Measurements from ENCODE around the gene CRPPA.

CRPPA gene

DNA sequence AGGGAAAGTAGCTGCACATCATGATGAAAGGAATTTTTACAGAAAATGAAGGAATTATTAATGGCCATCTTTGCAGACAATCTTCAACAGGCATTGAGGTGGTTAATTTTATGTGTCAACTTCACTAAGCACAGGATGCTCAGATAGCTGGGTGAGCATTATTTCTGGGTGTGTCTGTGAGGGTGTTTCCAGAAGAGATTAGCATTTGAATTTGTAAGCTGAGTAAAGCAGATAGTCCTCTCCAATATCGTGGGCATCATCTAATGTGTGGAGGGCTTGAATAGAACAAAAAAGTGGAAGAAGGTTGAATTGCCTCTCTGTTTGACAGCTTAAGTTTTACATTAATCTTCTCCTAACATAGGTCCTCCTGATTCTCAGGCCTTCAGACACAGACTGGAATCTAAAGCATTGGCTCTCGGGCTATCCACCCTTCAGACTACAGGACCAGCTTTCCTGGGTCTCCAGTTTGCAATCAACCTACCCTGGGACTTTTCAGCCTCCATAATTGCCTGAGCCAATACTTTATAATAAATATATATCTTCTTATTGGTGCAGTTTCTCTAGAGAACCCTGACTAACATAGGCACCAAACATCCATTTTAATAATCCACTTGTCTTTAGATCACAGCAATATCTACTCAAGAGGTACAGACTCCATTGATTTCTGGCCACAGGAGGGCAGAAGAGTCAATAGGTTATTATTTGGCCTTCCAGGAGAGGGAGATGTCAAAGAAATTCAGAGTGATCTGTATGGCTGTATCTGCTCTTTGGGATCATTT lies 10.5 kb upstream of the CRPPA start:
- no peak overlapping the region for H3K4me3 ChIP-seq (ENCODE audit: low read depth, low read length)
- DNase-seq (ENCODE audit: low read depth) = peak; percentile 53
- TF ChIP-seq MYC (IDR thresholded peaks at IDR 0.05; ENCODE audit: low read depth, low read length) = no peak
- TF ChIP-seq POLR2A (IDR thresholded peaks at IDR 0.05; ENCODE audit: extremely low read depth, insufficient read length) = no peak
- TF ChIP-seq, protein P1, sequence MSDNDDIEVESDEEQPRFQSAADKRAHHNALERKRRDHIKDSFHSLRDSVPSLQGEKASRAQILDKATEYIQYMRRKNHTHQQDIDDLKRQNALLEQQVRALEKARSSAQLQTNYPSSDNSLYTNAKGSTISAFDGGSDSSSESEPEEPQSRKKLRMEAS (IDR thresholded peaks at IDR 0.05; ENCODE audit: low read depth, low read length) = no peak
- peak; percentile 49 for TF ChIP-seq CTCF (IDR thresholded peaks at IDR 0.05; ENCODE audit: low read depth, low read length)

DNA sequence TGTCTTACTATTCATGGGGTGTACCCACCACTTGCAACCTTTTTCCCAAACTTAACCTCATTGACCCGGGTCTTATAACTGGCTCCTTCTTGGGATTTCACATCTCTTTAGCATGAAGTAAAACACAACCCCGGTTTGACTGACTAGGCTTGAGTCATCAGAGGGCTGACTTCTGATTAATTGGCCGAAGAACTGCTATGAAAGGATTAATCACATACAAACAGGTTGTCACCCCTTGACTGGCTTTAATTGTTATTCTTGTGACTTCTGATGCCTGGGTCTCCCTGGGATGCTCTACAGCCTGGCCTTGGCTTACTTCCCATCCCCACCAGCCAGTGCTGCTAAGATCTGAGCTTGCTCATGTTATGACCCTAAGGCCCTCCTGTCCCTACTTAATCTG lies 8.8 kb upstream of the CRPPA start:
- no peak overlapping the region for H3K4me3 ChIP-seq (ENCODE audit: low read depth, low read length)
- no peak for DNase-seq (ENCODE audit: low read depth)
- TF ChIP-seq POLR2A (IDR thresholded peaks at IDR 0.05; ENCODE audit: extremely low read depth, insufficient read length) (no peak), CTCF (IDR thresholded peaks at IDR 0.05; ENCODE audit: low read depth, low read length) (no peak), MYC (IDR thresholded peaks at IDR 0.05; ENCODE audit: low read depth, low read length) (no peak)
- TF ChIP-seq, protein P1 (IDR thresholded peaks at IDR 0.05; ENCODE audit: low read depth, low read length) = no peak

DNA sequence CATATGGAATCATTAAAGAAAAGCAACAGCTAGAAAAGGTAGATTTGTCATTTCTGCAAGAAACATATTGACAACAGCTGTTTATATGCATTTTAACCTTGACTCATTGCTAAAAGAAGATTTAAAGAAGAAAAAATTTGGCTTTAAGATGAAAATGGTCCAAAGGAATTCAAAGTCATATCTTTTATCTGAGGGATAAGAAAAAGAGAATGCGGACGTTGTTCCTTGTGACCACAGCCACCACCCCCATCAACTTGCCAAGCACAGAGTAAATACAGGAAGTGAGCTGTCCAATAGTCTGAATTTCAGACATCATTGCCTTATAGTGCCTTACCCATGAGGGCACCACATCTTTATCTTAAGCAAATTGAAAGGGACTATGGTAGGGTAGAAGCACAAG lies 7.3 kb upstream of the CRPPA start:
- DNase-seq (ENCODE audit: low read depth) = peak; percentile 26
- no peak overlapping the region for H3K4me3 ChIP-seq (ENCODE audit: low read depth, low read length)
- TF ChIP-seq, protein P1 (IDR thresholded peaks at IDR 0.05; ENCODE audit: low read depth, low read length) = no peak

DNA sequence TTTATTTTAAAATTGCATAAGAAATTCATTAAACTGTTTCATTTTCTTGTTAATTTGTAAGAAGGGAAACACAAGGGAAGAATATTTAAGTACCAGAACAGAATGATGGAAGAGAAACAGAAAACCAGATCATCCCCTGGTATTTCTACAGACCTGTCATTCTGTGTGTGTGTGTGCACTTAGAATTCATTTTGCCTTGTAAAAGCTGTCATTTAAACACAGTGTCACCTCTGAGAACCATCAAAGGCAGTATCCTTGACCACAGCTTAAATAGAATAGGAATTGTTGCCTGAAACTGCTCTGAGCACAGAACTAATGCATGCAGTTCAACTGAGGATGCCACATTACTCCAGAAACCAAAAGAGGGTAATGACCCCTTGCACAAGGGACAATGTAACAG lies 6.8 kb upstream of the CRPPA start:
- no peak overlapping the region for H3K4me3 ChIP-seq (ENCODE audit: low read depth, low read length)
- TF ChIP-seq, protein P1 (IDR thresholded peaks at IDR 0.05; ENCODE audit: low read depth, low read length) = no peak
- TF ChIP-seq CTCF (IDR thresholded peaks at IDR 0.05; ENCODE audit: low read depth, low read length) (no peak), MYC (IDR thresholded peaks at IDR 0.05; ENCODE audit: low read depth, low read length) (no peak), POLR2A (IDR thresholded peaks at IDR 0.05; ENCODE audit: extremely low read depth, insufficient read length) (no peak)
- no peak for DNase-seq (ENCODE audit: low read depth)

GRCh38 chr7:16423761-16424160 lies 2.4 kb upstream of the CRPPA start:
- no peak overlapping the region for H3K4me3 ChIP-seq (ENCODE audit: low read depth, low read length)

More at GRCh38 chr7:16423761-16424160, 2.4 kb upstream of the CRPPA start:
- no peak for DNase-seq (ENCODE audit: low read depth)
- no peak for TF ChIP-seq CTCF (IDR thresholded peaks at IDR 0.05; ENCODE audit: low read depth, low read length)
- TF ChIP-seq POLR2A (IDR thresholded peaks at IDR 0.05; ENCODE audit: extremely low read depth, insufficient read length) = no peak
- TF ChIP-seq, protein P1 (IDR thresholded peaks at IDR 0.05; ENCODE audit: low read depth, low read length) = no peak
- no peak for TF ChIP-seq MYC (IDR thresholded peaks at IDR 0.05; ENCODE audit: low read depth, low read length)
